Trophoblast cell (in vitro differentiated cells and primary cell): ENCODE results near the gene DYNLT3.

Experiments
- DNase-seq, 2 donors: peaks; one replicate each; pipeline ENCODE4 v3.0.0-alpha.2; 2016
- H2AFZ ChIP-seq: 2 replicates; pipeline ENCODE4 v1.6.1; 2013; ENCODE audit warnings: low read length, moderate library complexity, mild to moderate bottlenecking; ENCODE audit not compliant: insufficient read depth, poor library complexity
- H2AK5ac ChIP-seq: 2 replicates; pipeline ENCODE4 v1.6.1; 2013; ENCODE audit warnings: mild to moderate bottlenecking, low read length
- H2BK120ac ChIP-seq: 2 replicates; pipeline ENCODE4 v1.6.1; 2013; ENCODE audit warnings: low read length, mild to moderate bottlenecking, moderate library complexity; ENCODE audit not compliant: insufficient read depth, poor library complexity
- H2BK12ac ChIP-seq: 2 replicates; pipeline ENCODE4 v1.6.1; 2013; ENCODE audit warnings: mild to moderate bottlenecking, low read length, moderate library complexity
- H2BK5ac ChIP-seq: 2 replicates; pipeline ENCODE4 v1.6.1; 2013; ENCODE audit warnings: low read length, low read depth, moderate library complexity, mild to moderate bottlenecking; ENCODE audit not compliant: poor library complexity
- H3K14ac ChIP-seq: 2 replicates; pipeline ENCODE4 v1.6.1; 2013; ENCODE audit warnings: mild to moderate bottlenecking, low read length
- H3K18ac ChIP-seq: 2 replicates; pipeline ENCODE4 v1.6.1; 2013; ENCODE audit warnings: mild to moderate bottlenecking, low read length
- H3K23ac ChIP-seq: 2 replicates; pipeline ENCODE4 v1.6.1; 2013; ENCODE audit warnings: low read length
- H3K27ac ChIP-seq: 2 replicates; pipeline ENCODE4 v1.5.1; 2013; ENCODE audit warnings: low read depth, mild to moderate bottlenecking, inconsistent platforms, low read length, moderate library complexity
- H3K27me3 ChIP-seq: 2 replicates; pipeline ENCODE4 v1.6.1; 2013; ENCODE audit warnings: inconsistent platforms, mild to moderate bottlenecking, low read length, moderate library complexity; ENCODE audit not compliant: insufficient read depth
- H3K36me3 ChIP-seq, 2 experiments: 1 replicate in 1 of 2; 2 replicates in 1 of 2; pipeline ENCODE4 v1.6.1; 2013; ENCODE audit warnings: low read length in 2 of 2, mild to moderate bottlenecking in 2 of 2, moderate library complexity in 1 of 2; ENCODE audit not compliant: insufficient read depth in 2 of 2, control insufficient read depth in 1 of 2
- H3K4ac ChIP-seq: 2 replicates; pipeline ENCODE4 v1.6.1; 2013; ENCODE audit warnings: low read depth, mild to moderate bottlenecking, low read length, moderate library complexity
- H3K4me1 ChIP-seq, 2 experiments: 1 replicate in 1 of 2; 2 replicates in 1 of 2; pipeline ENCODE4 v1.6.1; 2013; ENCODE audit warnings: low read length in 2 of 2, mild to moderate bottlenecking in 2 of 2, moderate library complexity in 1 of 2; ENCODE audit not compliant: insufficient read depth in 2 of 2, control insufficient read depth in 1 of 2
- H3K4me2 ChIP-seq: 2 replicates; pipeline ENCODE4 v1.6.1; 2013; ENCODE audit warnings: inconsistent platforms, mild to moderate bottlenecking, low read length, moderate library complexity
- H3K4me3 ChIP-seq: 2 replicates; pipeline ENCODE4 v1.5.1; 2013; ENCODE audit warnings: mild to moderate bottlenecking, low read depth, low read length, inconsistent platforms
- H3K79me1 ChIP-seq: one replicate; pipeline ENCODE4 v1.6.1; 2013; ENCODE audit warnings: low read length
- H3K79me2 ChIP-seq: 2 replicates; pipeline ENCODE4 v1.6.1; 2013; ENCODE audit warnings: low read length, mild to moderate bottlenecking; ENCODE audit not compliant: control insufficient read depth, insufficient read depth, poor library complexity
- H3K9ac ChIP-seq: 2 replicates; pipeline ENCODE4 v1.6.1; 2013; ENCODE audit warnings: mild to moderate bottlenecking, low read length
- H3K9me3 ChIP-seq: 2 replicates; pipeline ENCODE4 v1.6.1; 2013; ENCODE audit warnings: low read depth, mild to moderate bottlenecking, control low read depth, inconsistent platforms, low read length; ENCODE audit not compliant: insufficient read depth
- H4K12ac ChIP-seq: 2 replicates; pipeline ENCODE4 v1.6.1; 2013; ENCODE audit warnings: low read depth, mild to moderate bottlenecking, low read length, moderate library complexity
- H4K8ac ChIP-seq: 2 replicates; pipeline ENCODE4 v1.6.1; 2013; ENCODE audit warnings: low read depth, mild to moderate bottlenecking, low read length, moderate library complexity
- H4K91ac ChIP-seq: one replicate; pipeline ENCODE4 v1.6.1; 2013; ENCODE audit warnings: low read depth, mild to moderate bottlenecking, low read length, moderate library complexity
- WGBS: extraction: QIAGEN DNeasy Blood & Tissue Kit; methylation state at CpG from one replicate; pipeline ENCODE4 v1.1.7; 2013; ENCODE audit warnings: missing lambda C conversion rate; ENCODE audit not compliant: insufficient read length, insufficient coverage; ENCODE audit errors: extremely low coverage; 5-methylcytosine and 5-hydroxymethylcytosine counted together

DYNLT3 gene

GRCh38 chrX:37817176-37817575 is 30.2 kb downstream of the DYNLT3 start:
- Histone ChIP-seq H4K12ac (no peak overlapping the region), H3K79me2 (no peaks in the 10 kb centered on the region), H3K27ac (no peak overlapping the region), H3K14ac (no peak overlapping the region), H2BK120ac (no peak overlapping the region), H4K91ac (no peak overlapping the region), H3K18ac (no peak overlapping the region), H3K4me3 (no peak overlapping the region), H3K27me3 (no peaks in the 10 kb centered on the region), H3K9me3 (no peaks in the 10 kb centered on the region), H3K4me1 (no peaks in the 10 kb centered on the region), H4K8ac (no peak overlapping the region), H3K9ac (no peak overlapping the region), H3K4ac (no peak overlapping the region), H2BK5ac (no peak overlapping the region), H2BK12ac (no peak overlapping the region), H2AFZ (no peak overlapping the region), H3K79me1 (no peaks in the 10 kb centered on the region), H2AK5ac (no peak overlapping the region), H3K36me3 (no peaks in the 10 kb centered on the region), H3K23ac (no peak overlapping the region), H3K4me2 (no peak overlapping the region)
- no CpG with 5 or more reads among the region's 2 CpGs for WGBS
- no peak for DNase-seq

GRCh38 chrX:37816766-37817165 is 30.6 kb downstream of the DYNLT3 start:
- Histone ChIP-seq H4K8ac (no peak overlapping the region), H2BK120ac (no peak overlapping the region), H3K4me3 (no peak overlapping the region), H3K4ac (no peak overlapping the region), H2BK5ac (no peak overlapping the region), H3K27me3 (no peaks in the 10 kb centered on the region), H3K79me1 (no peaks in the 10 kb centered on the region), H3K4me1 (no peaks in the 10 kb centered on the region), H4K12ac (no peak overlapping the region), H3K4me2 (no peak overlapping the region), H2AK5ac (no peak overlapping the region), H3K27ac (no peak overlapping the region), H3K18ac (no peak overlapping the region), H4K91ac (no peak overlapping the region), H3K23ac (no peak overlapping the region), H3K14ac (no peak overlapping the region), H3K36me3 (no peaks in the 10 kb centered on the region), H3K9ac (no peak overlapping the region), H2AFZ (no peak overlapping the region), H3K79me2 (no peaks in the 10 kb centered on the region), H2BK12ac (no peak overlapping the region), H3K9me3 (no peaks in the 10 kb centered on the region)
- DNase-seq: no peak
- WGBS: no CpG with 5 or more reads among the region's 4 CpGs

GRCh38 chrX:37815366-37815765 is 32.0 kb downstream of the DYNLT3 start:
- WGBS: no CpG with 5 or more reads among the region's 5 CpGs
- H2BK5ac ChIP-seq: no peak overlapping the region
- no peak overlapping the region for H2BK12ac ChIP-seq
- H3K18ac ChIP-seq: no peak overlapping the region
- H4K8ac ChIP-seq: no peak overlapping the region
- H3K4ac ChIP-seq: no peak overlapping the region
- H3K23ac ChIP-seq: no peak overlapping the region
- no peaks in the 10 kb centered on the region for H3K79me1 ChIP-seq
- H3K9ac ChIP-seq: no peak overlapping the region
- H2AK5ac ChIP-seq: no peak overlapping the region
- DNase-seq: no peak
- H3K27me3 ChIP-seq: no peaks in the 10 kb centered on the region
- H3K79me2 ChIP-seq: no peaks in the 10 kb centered on the region
- no peaks in the 10 kb centered on the region for H3K4me1 ChIP-seq
- H3K4me3 ChIP-seq: no peak overlapping the region
- H2BK120ac ChIP-seq: no peak overlapping the region
- no peak overlapping the region for H3K27ac ChIP-seq
- no peak overlapping the region for H3K4me2 ChIP-seq
- no peaks in the 10 kb centered on the region for H3K36me3 ChIP-seq
- H4K12ac ChIP-seq: no peak overlapping the region
- H2AFZ ChIP-seq: no peak overlapping the region
- no peak overlapping the region for H3K14ac ChIP-seq
- H4K91ac ChIP-seq: no peak overlapping the region
- H3K9me3 ChIP-seq: no peaks in the 10 kb centered on the region

- H3K14ac ChIP-seq: no peak overlapping the region
- no peak overlapping the region for H3K4me3 ChIP-seq
- no peak overlapping the region for H3K4me2 ChIP-seq
- H2BK120ac ChIP-seq: no peak overlapping the region
- H4K8ac ChIP-seq: no peak overlapping the region
- H4K91ac ChIP-seq: no peak overlapping the region
- H2BK12ac ChIP-seq: no peak overlapping the region
- no peaks in the 10 kb centered on the region for H3K36me3 ChIP-seq
- DNase-seq: peak; percentile 9 to 57
- no peak overlapping the region for H3K18ac ChIP-seq
- no CpG with 5 or more reads among the region's 4 CpGs for WGBS
- no peak overlapping the region for H3K9ac ChIP-seq
- H2BK5ac ChIP-seq: no peak overlapping the region
- no peak overlapping the region for H2AFZ ChIP-seq
- no peak overlapping the region for H3K4ac ChIP-seq
- H2AK5ac ChIP-seq: no peak overlapping the region
- H3K79me1 ChIP-seq: no peaks in the 10 kb centered on the region
- no peaks in the 10 kb centered on the region for H3K27me3 ChIP-seq
- no peaks in the 10 kb centered on the region for H3K79me2 ChIP-seq
- H4K12ac ChIP-seq: no peak overlapping the region
- no peak overlapping the region for H3K23ac ChIP-seq
- H3K27ac ChIP-seq: no peak overlapping the region
- H3K9me3 ChIP-seq: no peaks in the 10 kb centered on the region
- H3K4me1 ChIP-seq: no peaks in the 10 kb centered on the region
These were observed 33.8 kb downstream of the DYNLT3 start for GRCh38 chrX:37813570-37813969.
